GM21529 (cell line): Measurements from ENCODE around the gene CEACAM20.
"Not testable (repeated sequence)": the region's sequence is repeated elsewhere in the genome, so short reads cannot be mapped to it uniquely, and the experiment has no call there.

Experiments used
- ATAC-seq: cut with Tn5 transposase; IDR thresholded peaks from one replicate; pipeline ENCODE4 v1.9.1; 2021; ENCODE audit not compliant: unreplicated experiment

Gene CEACAM20

GRCh38 chr19:44549507-44549906 is 20.0 kb upstream of the CEACAM20 start:
- no peak for ATAC-seq

DNA sequence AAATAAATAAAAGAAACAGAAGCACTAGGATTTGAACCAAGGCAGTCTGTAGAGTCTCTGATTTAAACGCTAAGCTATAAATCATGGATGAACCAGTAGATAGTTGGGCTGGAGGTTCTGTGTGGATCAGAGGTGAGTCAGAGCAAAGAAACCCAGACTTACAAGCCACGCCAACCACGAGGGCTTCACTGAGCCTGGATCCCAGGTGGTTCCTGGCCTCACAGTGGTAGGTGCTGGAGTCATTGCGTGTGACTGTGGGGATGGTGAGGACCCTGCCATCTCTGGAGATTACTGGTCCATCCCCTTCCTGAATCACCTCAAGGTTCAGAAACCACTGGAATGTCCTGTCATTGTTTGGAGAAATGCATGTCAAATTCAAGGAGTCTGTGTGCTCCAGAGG is 19.3 kb upstream of the CEACAM20 start:
- no peak for ATAC-seq

DNA sequence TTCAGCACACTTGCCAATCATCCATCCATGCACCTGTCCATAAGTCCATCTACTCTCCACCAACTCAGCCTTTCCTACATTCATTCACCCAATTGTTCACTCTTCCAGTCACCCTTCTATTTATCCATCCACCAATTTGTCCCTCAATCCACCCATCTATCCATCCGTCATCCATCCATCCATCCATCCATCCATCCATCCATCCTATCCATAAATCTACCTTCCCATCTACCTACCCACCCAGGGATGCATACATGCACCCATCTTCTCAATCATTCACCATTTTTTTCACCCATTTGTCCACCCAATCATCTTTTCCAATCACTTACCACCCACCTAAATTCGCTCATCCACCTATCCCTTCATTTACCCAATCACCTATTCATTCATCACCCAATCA is 14.6 kb upstream of the CEACAM20 start:
- no peak for ATAC-seq

DNA sequence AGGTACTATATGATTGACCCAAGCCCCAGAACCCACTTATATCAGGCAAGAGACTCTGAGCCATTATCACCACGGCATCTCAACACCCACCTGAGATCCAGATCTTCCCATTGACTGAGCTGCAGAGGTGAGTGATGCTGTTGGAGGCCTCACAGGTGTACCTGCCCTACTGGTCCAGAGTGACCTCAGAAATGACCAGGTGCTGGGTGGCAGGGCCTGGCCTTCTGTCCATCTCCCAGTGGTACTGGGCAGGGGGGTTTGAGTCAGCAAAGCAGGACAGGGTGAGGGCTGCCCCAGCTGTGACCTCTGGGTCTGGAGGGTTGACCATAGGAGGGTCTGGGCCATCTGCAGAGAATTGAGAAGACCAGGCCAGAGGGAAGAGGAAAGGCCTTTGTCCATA is 13.2 kb upstream of the CEACAM20 start:
- no peak for ATAC-seq

GRCh38 chr19:44540736-44541135 is 11.3 kb upstream of the CEACAM20 start:
- no peak for ATAC-seq

DNA sequence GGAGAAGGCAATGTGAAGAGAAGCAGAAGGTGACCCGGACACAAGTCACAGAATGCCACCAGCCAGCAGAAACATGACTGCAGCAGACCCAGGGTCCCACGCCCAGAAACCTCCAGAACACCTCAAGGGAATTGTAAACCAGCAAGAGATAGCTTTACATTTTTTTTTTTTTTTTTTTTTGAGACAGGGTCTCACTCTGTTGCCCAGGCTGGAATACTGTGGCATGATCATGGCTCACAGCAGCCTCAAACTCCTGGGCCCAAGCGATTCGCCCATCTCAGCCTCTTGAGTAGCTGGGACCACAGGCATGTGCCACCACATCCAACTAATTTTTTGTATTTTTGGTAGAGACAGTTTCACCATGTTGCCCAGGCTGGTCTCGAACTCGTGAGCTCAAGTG is 10.5 kb upstream of the CEACAM20 start:
- ATAC-seq: no peak

GRCh38 chr19:44539236-44539826 is 9.9 kb upstream of the CEACAM20 start:
- ATAC-seq: no peak

- not testable (repeated sequence) for ATAC-seq
Observed at GRCh38 chr19:44535361-44535760, 5.9 kb upstream of the CEACAM20 start.

DNA sequence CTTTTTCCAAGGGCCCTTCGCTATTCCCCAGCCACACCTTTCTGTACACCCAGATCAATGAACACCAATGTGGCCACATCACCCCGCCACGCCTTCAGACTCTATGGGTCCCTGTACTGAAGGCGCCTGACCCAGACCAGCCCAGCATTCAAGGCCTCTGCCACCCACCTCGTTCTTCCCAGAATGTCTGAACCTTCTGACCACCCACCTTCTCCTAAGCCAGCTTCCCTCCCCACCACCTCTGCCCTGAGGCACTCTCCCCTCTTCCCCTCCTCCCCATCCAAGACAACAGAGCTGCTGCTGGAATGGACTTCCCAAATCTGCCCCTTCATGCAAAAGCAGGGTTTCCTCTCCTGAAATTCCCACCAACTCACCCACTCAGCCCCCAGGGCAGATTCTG is 3.3 kb upstream of the CEACAM20 start:
- ATAC-seq: no peak

GRCh38 chr19:44530777-44531176 is 1.3 kb upstream of the CEACAM20 start:
- ATAC-seq: no peak

DNA sequence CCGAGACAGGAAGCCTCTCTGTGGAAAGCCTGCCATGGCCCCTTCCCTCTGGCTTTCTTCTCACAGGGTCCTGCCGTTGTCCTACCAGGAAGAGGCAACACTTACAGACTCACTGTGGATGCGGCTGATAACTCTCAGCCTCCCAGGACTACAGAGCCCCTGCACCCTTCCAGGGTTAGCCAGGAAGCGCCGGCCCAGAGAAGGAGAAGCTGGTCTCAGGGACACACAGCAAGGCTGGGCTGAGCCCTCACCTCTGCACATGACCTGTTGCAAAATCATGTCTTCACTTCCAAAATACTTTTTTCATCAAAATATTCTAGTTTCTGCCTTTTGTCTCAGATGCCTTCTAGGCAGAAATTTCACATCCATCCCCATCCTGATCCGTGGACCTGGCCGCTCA is 1.9 kb downstream of the CEACAM20 start:
- ATAC-seq: no peak

GRCh38 chr19:44525721-44526430 is 3.6 kb downstream of the CEACAM20 start:
- ATAC-seq: no peak

- ATAC-seq: no peak
Observed at GRCh38 chr19:44521370-44521769, 8.1 kb downstream of the CEACAM20 start.

GRCh38 chr19:44517146-44517545 is 12.3 kb downstream of the CEACAM20 start:
- no peak for ATAC-seq

DNA sequence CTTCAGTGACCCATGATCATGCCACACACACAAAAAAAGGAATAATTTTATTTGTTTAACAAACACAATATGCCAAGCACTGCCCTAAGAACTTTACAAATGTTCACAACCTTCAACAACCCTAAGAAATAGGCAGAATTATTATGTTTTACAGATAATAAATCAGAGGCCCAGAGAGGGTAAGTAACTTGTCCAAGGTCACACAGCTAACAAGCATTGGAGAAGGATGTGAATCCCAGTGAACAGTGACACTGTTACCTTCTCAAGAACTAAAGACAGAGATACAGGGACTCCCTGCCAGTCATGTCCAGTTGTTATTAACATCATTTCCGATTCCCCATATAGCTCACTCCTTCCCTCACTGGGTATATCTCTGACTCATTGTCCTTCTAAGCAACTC is 13.6 kb downstream of the CEACAM20 start:
- no peak for ATAC-seq

- no peak for ATAC-seq
Observed at GRCh38 chr19:44515031-44515430, 14.4 kb downstream of the CEACAM20 start.

DNA sequence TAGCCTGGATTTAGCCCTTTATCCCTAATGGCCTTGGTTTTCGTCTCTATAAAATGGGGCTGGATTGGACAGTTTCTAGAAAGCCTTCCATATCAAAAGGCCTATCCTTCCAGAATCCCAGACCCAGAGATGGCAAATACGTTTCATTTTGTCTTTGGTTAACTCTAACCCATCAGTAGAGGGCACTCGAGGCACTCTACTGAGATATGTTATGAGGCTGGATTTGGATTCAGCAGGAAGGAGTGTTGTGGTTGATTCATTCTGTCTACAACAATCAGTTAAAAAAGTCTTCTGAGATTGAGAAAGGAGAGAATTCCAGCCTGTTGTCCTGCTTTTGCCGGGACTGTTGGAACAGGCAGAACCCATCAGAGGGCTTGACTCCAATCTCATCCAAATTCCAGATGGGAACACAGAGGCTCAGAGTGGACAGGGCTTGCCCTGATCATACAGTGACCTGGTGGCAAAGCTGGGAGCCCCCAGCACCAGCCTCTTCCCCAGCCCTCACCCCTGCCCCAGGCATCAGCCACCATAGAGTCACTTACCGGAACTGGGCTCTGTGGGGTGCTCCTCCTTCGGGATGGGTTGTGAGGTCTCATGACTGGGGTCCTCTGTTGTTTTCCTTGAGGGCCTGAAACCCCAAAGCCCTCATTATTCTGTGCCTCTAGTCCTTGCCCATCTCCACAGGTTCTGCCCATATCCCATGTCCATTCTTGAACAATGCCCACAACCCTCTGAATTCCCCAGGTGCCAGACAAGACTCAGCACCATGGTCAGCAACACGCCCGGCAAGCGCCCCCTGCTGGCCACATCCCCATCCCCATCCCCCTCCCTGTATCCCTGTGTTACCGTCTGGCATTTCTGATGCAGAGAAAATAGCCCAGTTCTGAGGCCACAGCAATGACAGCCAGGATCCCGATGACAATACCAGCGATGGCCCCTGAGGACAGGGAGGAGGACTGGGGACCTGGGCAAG is 16.9 kb downstream of the CEACAM20 start:
- ATAC-seq: no peak

- ATAC-seq: no peak
Observed at GRCh38 chr19:44509478-44509877, 20.0 kb downstream of the CEACAM20 start.

DNA sequence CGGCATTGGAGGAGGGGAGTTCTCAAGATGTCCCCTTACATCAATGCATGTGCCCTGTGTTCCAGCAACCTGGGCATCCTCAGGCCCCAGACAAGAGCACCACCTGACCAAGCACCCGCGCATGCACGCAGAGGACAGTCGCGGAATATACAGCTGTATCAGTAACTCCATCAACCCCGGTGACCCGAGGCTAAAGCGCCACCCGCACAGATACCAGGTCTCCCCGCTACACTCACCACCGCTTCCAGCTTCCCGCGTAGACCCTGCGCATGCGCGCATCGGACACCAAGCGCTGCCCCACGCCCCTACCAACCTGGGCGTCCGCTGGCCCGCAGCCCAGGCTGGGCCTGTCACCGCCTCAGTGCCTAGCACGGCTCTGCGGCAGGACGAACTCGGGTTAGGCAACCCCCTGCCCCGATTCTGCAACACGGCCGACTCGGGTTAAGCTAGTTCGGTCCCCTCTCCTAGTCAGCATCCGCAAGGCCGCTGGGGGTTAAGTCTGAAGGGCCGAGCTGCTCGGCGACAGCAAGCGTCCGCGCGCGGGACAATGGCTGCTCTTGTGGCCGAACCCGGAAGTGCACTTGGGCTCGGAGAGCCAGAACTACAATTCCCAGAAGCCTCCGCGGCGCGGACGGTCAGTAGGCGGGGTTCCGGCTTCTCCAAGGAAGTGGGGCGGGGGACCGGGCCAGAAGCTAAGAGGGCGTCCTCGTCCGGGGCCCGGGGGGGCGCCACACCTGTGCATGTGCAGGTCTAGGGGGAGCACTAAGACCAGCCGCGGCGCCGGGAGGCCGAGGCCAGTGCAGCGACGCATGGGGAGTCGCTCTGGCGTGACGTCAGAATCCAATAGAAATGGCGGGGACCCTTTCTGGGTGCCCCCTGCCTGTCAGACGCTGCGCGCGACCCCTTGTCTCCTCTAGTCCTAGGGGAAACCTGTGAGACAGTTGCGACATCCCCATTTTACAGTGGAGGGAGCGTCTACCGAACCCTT is 29.2 kb downstream of the CEACAM20 start, which contains the start of gene ZNF180:
Gene ZNF180, minus strand, starts transcription at position 561 of the 988 bp plus-strand sequence. CDS start 3,188 bp downstream, outside the sequence.
- peak; percentile 90 for ATAC-seq

DNA sequence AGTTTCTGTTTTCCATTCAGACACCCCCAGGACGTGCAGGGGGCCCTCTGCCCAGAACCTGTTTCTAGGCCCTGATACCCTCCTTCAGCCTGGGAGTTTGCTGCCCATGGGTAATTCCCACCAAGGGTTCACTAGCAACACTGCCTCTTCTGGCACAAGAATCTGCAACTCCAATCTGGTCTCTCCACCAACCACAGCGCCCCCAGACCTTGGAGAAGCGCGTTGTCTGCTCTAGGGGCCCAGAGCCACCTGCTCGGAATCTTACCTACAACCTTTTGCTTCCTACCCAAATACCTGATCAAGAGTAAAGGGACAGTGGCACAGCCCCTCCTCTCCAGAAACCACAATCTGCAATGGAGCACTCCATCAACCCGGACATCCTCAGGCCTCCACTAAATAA is 29.9 kb downstream of the CEACAM20 start:
- no peak for ATAC-seq
